Mammary epithelial cell (primary cell): ENCODE results near the gene CD6.

Experiments
- EZH2 ChIP-seq: IDR thresholded peaks from 2 replicates; pipeline ENCODE4 v1.6.1; 2012; ENCODE audit warnings: low read length, inconsistent platforms, borderline replicate concordance
- TF ChIP-seq, protein P1 (sequence below), 2 donors: IDR thresholded peaks in 1 of 2; conservative IDR thresholded peaks in 1 of 2; 2 replicates each; pipeline ENCODE4 v1.5.1; 2011 to 2012; ENCODE audit warnings: inconsistent platforms in 2 of 2, low read length in 2 of 2, mild to moderate bottlenecking in 2 of 2, control low read depth in 1 of 2, low read depth in 1 of 2; ENCODE audit not compliant: insufficient read depth in 1 of 2; ENCODE audit errors: extremely low read depth in 1 of 2

DNA sequence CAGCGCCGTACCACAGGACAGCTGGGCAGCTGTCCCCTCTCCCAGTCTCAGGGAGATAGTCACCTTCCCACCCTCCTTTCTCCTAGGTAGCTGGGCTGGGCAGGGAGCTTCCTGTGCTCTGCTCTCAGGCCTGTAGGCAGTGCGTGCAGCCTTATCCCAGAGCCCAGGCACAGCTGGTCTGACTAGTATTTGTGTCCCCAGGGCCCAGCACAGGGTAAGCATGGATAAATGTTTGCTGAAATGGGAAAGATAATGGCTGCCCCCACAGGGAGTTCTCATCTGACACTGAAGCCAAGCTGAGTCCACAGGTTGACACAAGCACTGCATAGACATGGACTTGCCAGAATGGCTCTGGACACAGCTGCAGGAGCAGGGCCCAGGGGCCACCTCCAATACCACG lies 29.3 kb upstream of the CD6 start:
- TF ChIP-seq, protein P1, sequence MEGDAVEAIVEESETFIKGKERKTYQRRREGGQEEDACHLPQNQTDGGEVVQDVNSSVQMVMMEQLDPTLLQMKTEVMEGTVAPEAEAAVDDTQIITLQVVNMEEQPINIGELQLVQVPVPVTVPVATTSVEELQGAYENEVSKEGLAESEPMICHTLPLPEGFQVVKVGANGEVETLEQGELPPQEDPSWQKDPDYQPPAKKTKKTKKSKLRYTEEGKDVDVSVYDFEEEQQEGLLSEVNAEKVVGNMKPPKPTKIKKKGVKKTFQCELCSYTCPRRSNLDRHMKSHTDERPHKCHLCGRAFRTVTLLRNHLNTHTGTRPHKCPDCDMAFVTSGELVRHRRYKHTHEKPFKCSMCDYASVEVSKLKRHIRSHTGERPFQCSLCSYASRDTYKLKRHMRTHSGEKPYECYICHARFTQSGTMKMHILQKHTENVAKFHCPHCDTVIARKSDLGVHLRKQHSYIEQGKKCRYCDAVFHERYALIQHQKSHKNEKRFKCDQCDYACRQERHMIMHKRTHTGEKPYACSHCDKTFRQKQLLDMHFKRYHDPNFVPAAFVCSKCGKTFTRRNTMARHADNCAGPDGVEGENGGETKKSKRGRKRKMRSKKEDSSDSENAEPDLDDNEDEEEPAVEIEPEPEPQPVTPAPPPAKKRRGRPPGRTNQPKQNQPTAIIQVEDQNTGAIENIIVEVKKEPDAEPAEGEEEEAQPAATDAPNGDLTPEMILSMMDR (conservative IDR thresholded peaks at IDR 0.05 in 1 of 2, IDR thresholded peaks at IDR 0.05 in 1 of 2; ENCODE audit: extremely low read depth in 1 of 2, insufficient read depth in 1 of 2, low read depth in 1 of 2, low read length in 2 of 2): no peak
- TF ChIP-seq EZH2: no peak
